SK-N-SH treated with all-trans-retinoic acid at 6 μM for 48 hours (cell line): ENCODE results near the gene TEX55.

Source experiments
- ATAC-seq: fragments of 200-7000 bp; cut with Tn5 transposase; 3 replicates; pipeline ENCODE4 v1.9.1; 2020; ENCODE audit warnings: mild to moderate bottlenecking, moderate library complexity
- ARNTL ChIP-seq: fragments of 450-650 bp; formaldehyde crosslinking; IDR thresholded peaks from 2 replicates; pipeline ENCODE4 v1.5.0; 2020; ENCODE audit warnings: low read depth, mild to moderate bottlenecking, moderate library complexity, borderline replicate concordance
- BACH2 ChIP-seq: fragments of 250-450 bp; sonication (Bioruptor Pico); IDR thresholded peaks from 2 replicates; pipeline ENCODE4 v1.9.0; 2021; ENCODE audit warnings: mild to moderate bottlenecking, borderline replicate concordance
- CREB5 ChIP-seq: fragments of 250-450 bp; sonication (Bioruptor Pico); IDR thresholded peaks from 2 replicates; pipeline ENCODE4 v1.5.1; 2020; ENCODE audit warnings: low read depth, mild to moderate bottlenecking, moderate library complexity
- CSDC2 ChIP-seq: fragments of 250-450 bp; sonication (Bioruptor Pico); IDR thresholded peaks from 2 replicates; pipeline ENCODE4 v1.5.0; 2020; ENCODE audit warnings: mild to moderate bottlenecking, moderate library complexity
- CSRNP3 ChIP-seq: fragments of 250-450 bp; sonication (Bioruptor Pico); IDR thresholded peaks from 2 replicates; pipeline ENCODE4 v1.5.1; 2021; ENCODE audit warnings: mild to moderate bottlenecking, moderate library complexity
- ESRRG ChIP-seq: fragments of 250-450 bp; sonication (Bioruptor Pico); IDR thresholded peaks from 2 replicates; pipeline ENCODE4 v1.6.1; 2021; ENCODE audit warnings: mild to moderate bottlenecking
- GLIS3 ChIP-seq: fragments of 250-450 bp; sonication (Bioruptor Pico); IDR thresholded peaks from 2 replicates; pipeline ENCODE4 v1.5.0; 2020; ENCODE audit warnings: mild to moderate bottlenecking, moderate library complexity
- ISL1 ChIP-seq: fragments of 250-450 bp; sonication (Bioruptor Pico); IDR thresholded peaks from 2 replicates; pipeline ENCODE4 v2.1.2; 2022; ENCODE audit warnings: mild to moderate bottlenecking, moderate library complexity
- OSR1 ChIP-seq: fragments of 250-450 bp; sonication (Bioruptor Pico); IDR thresholded peaks from 2 replicates; pipeline ENCODE4 v1.8.0; 2022; ENCODE audit warnings: moderate library complexity, mild to moderate bottlenecking, inconsistent platforms
- POU6F1 ChIP-seq: fragments of 250-450 bp; sonication (Bioruptor Pico); IDR thresholded peaks from 2 replicates; pipeline ENCODE4 v1.8.0; 2021; ENCODE audit warnings: low read depth, mild to moderate bottlenecking, moderate library complexity, borderline replicate concordance
- PPARA ChIP-seq: fragments of 250-450 bp; sonication (Bioruptor Pico); IDR thresholded peaks from 2 replicates; pipeline ENCODE4 v1.5.0; 2020; ENCODE audit warnings: mild to moderate bottlenecking, borderline replicate concordance
- RARB ChIP-seq: fragments of 250-450 bp; sonication (Bioruptor Pico); IDR thresholded peaks from 2 replicates; pipeline ENCODE4 v1.8.0; 2021; ENCODE audit warnings: mild to moderate bottlenecking, moderate library complexity
- SNAI2 ChIP-seq: fragments of 250-450 bp; sonication (Bioruptor Pico); IDR thresholded peaks from 2 replicates; pipeline ENCODE4 v1.5.0; 2020; ENCODE audit warnings: mild to moderate bottlenecking, moderate library complexity
- TCF4 ChIP-seq: fragments of 250-450 bp; sonication (Bioruptor Pico); IDR thresholded peaks from 2 replicates; pipeline ENCODE4 v1.8.0; 2021; ENCODE audit warnings: mild to moderate bottlenecking, moderate library complexity, borderline replicate concordance
- TOX ChIP-seq: fragments of 250-450 bp; sonication (Bioruptor Pico); IDR thresholded peaks from 2 replicates; pipeline ENCODE4 v1.8.0; 2021; ENCODE audit warnings: mild to moderate bottlenecking, moderate library complexity, borderline replicate concordance
- ZC3H10 ChIP-seq: fragments of 250-450 bp; sonication (Bioruptor Pico); IDR thresholded peaks from 2 replicates; pipeline ENCODE4 v1.5.1; 2021; ENCODE audit warnings: mild to moderate bottlenecking, moderate library complexity
- ZFP3 ChIP-seq: fragments of 250-450 bp; sonication (Bioruptor Pico); IDR thresholded peaks from 2 replicates; pipeline ENCODE4 v1.5.0; 2020; ENCODE audit warnings: mild to moderate bottlenecking, moderate library complexity
- ZFP30 ChIP-seq: fragments of 450-650 bp; formaldehyde crosslinking; IDR thresholded peaks from 2 replicates; pipeline ENCODE4 v1.5.0; 2022; ENCODE audit warnings: mild to moderate bottlenecking, moderate library complexity
- ZNF565 ChIP-seq: fragments of 450-650 bp; formaldehyde crosslinking; conservative IDR thresholded peaks from 2 replicates; pipeline ENCODE4 v1.5.0; 2020; ENCODE audit warnings: low read depth, mild to moderate bottlenecking, moderate library complexity
- ZNF70 ChIP-seq: fragments of 450-650 bp; formaldehyde crosslinking; IDR thresholded peaks from 2 replicates; pipeline ENCODE4 v1.5.0; 2020; ENCODE audit warnings: mild to moderate bottlenecking, moderate library complexity
- ZNF8 ChIP-seq: fragments of 450-650 bp; formaldehyde crosslinking; IDR thresholded peaks from 2 replicates; pipeline ENCODE4 v1.5.0; 2020; ENCODE audit warnings: mild to moderate bottlenecking, moderate library complexity
- TF ChIP-seq, protein P1 (sequence below): fragments of 250-450 bp; sonication (Bioruptor Pico); IDR thresholded peaks from 2 replicates; pipeline ENCODE4 v1.8.0; 2020; ENCODE audit warnings: mild to moderate bottlenecking, moderate library complexity, borderline replicate concordance
- TF ChIP-seq, protein P2 (sequence below): fragments of 250-450 bp; sonication (Bioruptor Pico); IDR thresholded peaks from 2 replicates; pipeline ENCODE4 v1.5.0; 2020; ENCODE audit warnings: mild to moderate bottlenecking, moderate library complexity

Gene TEX55

DNA sequence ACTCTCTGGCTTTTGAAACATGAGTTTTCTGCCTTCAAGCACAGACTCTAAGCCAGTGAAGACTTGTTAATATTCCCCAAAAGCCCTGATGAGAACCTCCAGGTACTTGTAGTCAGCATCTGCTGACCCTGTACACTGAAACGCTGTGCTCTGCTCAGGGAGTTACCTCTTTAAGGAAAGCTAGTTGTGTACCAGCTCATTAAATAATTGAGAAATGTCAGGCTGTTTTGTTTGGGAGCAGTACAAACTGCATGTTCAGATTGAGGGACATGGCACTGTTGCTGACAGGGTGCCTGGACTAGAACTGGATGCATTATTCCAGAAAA is 49.1 kb downstream of the TEX55 start:
- TF ChIP-seq, protein P1, sequence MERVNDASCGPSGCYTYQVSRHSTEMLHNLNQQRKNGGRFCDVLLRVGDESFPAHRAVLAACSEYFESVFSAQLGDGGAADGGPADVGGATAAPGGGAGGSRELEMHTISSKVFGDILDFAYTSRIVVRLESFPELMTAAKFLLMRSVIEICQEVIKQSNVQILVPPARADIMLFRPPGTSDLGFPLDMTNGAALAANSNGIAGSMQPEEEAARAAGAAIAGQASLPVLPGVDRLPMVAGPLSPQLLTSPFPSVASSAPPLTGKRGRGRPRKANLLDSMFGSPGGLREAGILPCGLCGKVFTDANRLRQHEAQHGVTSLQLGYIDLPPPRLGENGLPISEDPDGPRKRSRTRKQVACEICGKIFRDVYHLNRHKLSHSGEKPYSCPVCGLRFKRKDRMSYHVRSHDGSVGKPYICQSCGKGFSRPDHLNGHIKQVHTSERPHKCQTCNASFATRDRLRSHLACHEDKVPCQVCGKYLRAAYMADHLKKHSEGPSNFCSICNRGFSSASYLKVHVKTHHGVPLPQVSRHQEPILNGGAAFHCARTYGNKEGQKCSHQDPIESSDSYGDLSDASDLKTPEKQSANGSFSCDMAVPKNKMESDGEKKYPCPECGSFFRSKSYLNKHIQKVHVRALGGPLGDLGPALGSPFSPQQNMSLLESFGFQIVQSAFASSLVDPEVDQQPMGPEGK (CRISPR knock-in tag): no peak
- TF ChIP-seq TCF4 (CRISPR knock-in tag) (no peak), ISL1 (CRISPR knock-in tag) (no peak), ZFP30 (no peak), PPARA (CRISPR knock-in tag) (no peak), POU6F1 (CRISPR knock-in tag) (no peak), ARNTL (CRISPR knock-in tag) (no peak), CREB5 (CRISPR knock-in tag) (no peak), ZNF565 (CRISPR knock-in tag) (no peak), TOX (no peak), CSDC2 (CRISPR knock-in tag) (no peak), GLIS3 (no peak), ZFP3 (CRISPR knock-in tag) (no peak), ESRRG (no peak), BACH2 (no peak), OSR1 (no peak), ZNF8 (CRISPR knock-in tag) (no peak), ZC3H10 (CRISPR knock-in tag) (no peak), SNAI2 (no peak)
- TF ChIP-seq, protein P2, sequence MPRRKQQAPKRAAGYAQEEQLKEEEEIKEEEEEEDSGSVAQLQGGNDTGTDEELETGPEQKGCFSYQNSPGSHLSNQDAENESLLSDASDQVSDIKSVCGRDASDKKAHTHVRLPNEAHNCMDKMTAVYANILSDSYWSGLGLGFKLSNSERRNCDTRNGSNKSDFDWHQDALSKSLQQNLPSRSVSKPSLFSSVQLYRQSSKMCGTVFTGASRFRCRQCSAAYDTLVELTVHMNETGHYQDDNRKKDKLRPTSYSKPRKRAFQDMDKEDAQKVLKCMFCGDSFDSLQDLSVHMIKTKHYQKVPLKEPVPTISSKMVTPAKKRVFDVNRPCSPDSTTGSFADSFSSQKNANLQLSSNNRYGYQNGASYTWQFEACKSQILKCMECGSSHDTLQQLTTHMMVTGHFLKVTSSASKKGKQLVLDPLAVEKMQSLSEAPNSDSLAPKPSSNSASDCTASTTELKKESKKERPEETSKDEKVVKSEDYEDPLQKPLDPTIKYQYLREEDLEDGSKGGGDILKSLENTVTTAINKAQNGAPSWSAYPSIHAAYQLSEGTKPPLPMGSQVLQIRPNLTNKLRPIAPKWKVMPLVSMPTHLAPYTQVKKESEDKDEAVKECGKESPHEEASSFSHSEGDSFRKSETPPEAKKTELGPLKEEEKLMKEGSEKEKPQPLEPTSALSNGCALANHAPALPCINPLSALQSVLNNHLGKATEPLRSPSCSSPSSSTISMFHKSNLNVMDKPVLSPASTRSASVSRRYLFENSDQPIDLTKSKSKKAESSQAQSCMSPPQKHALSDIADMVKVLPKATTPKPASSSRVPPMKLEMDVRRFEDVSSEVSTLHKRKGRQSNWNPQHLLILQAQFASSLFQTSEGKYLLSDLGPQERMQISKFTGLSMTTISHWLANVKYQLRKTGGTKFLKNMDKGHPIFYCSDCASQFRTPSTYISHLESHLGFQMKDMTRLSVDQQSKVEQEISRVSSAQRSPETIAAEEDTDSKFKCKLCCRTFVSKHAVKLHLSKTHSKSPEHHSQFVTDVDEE (CRISPR knock-in tag): no peak
- ATAC-seq: no peak

DNA sequence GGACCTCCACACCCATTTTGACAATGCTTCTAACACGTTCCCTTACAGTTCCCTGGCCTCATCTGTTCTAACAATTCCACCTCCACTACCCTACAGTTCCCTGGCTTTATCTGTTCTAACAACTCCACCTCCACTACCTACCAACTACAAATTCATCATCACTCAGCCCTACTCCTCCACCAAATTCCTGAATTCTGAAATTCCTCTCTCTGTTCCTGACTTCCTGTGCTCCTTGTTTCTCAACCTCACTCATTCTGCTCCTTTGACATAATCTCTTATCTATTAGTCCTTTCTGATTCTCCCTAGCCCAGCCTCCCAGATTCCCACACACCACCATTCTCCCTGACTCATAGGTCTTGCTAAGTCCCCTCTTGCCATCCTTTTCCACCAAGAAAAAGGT is 49.9 kb downstream of the TEX55 start:
- no peak for ATAC-seq
- TF ChIP-seq, protein P2 (CRISPR knock-in tag): no peak
- TF ChIP-seq CSRNP3: no peak
- no peak for TF ChIP-seq POU6F1 (CRISPR knock-in tag)
- no peak for TF ChIP-seq ZNF565 (CRISPR knock-in tag)
- no peak for TF ChIP-seq BACH2
- no peak for TF ChIP-seq CREB5 (CRISPR knock-in tag)
- no peak for TF ChIP-seq SNAI2
- no peak for TF ChIP-seq TCF4 (CRISPR knock-in tag)
- no peak for TF ChIP-seq TOX
- TF ChIP-seq RARB (CRISPR knock-in tag): no peak
- TF ChIP-seq, protein P1 (CRISPR knock-in tag): no peak
- no peak for TF ChIP-seq ZNF70 (CRISPR knock-in tag)
- TF ChIP-seq ZFP30: no peak
- no peak for TF ChIP-seq OSR1
- no peak for TF ChIP-seq CSDC2 (CRISPR knock-in tag)
- TF ChIP-seq ZC3H10 (CRISPR knock-in tag): no peak
